Measurements from ENCODE around the gene CPEB2.

GRCh38 chr4:15109600-15109999 lies 107.3 kb downstream of the CPEB2 start:
- TF ChIP-seq GLIS3 (CRISPR knock-in tag; IDR thresholded peaks at IDR 0.05), result no peak
- no peak for TF ChIP-seq OSR1 (CRISPR knock-in tag; IDR thresholded peaks at IDR 0.05)
- TF ChIP-seq ZNF70 (CRISPR knock-in tag; IDR thresholded peaks at IDR 0.05), result no peak
- no peak for TF ChIP-seq ARNTL (CRISPR knock-in tag; IDR thresholded peaks at IDR 0.05; ENCODE audit: borderline replicate concordance, low read depth)
- TF ChIP-seq CSDC2 (CRISPR knock-in tag; IDR thresholded peaks at IDR 0.05), result no peak
- no peak for TF ChIP-seq ESRRG (CRISPR knock-in tag; IDR thresholded peaks at IDR 0.05)
- TF ChIP-seq CREB5 (CRISPR knock-in tag; IDR thresholded peaks at IDR 0.05; ENCODE audit: low read depth), result no peak
- TF ChIP-seq, protein P1, sequence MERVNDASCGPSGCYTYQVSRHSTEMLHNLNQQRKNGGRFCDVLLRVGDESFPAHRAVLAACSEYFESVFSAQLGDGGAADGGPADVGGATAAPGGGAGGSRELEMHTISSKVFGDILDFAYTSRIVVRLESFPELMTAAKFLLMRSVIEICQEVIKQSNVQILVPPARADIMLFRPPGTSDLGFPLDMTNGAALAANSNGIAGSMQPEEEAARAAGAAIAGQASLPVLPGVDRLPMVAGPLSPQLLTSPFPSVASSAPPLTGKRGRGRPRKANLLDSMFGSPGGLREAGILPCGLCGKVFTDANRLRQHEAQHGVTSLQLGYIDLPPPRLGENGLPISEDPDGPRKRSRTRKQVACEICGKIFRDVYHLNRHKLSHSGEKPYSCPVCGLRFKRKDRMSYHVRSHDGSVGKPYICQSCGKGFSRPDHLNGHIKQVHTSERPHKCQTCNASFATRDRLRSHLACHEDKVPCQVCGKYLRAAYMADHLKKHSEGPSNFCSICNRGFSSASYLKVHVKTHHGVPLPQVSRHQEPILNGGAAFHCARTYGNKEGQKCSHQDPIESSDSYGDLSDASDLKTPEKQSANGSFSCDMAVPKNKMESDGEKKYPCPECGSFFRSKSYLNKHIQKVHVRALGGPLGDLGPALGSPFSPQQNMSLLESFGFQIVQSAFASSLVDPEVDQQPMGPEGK (CRISPR knock-in tag; IDR thresholded peaks at IDR 0.05; ENCODE audit: borderline replicate concordance), result no peak
- no peak for TF ChIP-seq RARB (CRISPR knock-in tag; IDR thresholded peaks at IDR 0.05)
- TF ChIP-seq TCF4 (CRISPR knock-in tag; IDR thresholded peaks at IDR 0.05; ENCODE audit: borderline replicate concordance), result no peak
- no peak for TF ChIP-seq ZNF8 (CRISPR knock-in tag; IDR thresholded peaks at IDR 0.05)

Data from SK-N-SH treated with all-trans-retinoic acid at 6 μM for 48 hours (cell line).